GM12892 (cell line): ENCODE results near the gene HOXC10.

ENCODE experiments used
- POLR2A ChIP-seq: IDR thresholded peaks from 2 replicates; pipeline ENCODE4 v1.6.1; 2011; ENCODE audit warnings: low read depth, low read length, control low read depth
- POLR2AphosphoS5 ChIP-seq: IDR thresholded peaks from 2 replicates; pipeline ENCODE4 v1.6.1; 2011; ENCODE audit warnings: low read depth, low read length, control low read depth
- TAF1 ChIP-seq: IDR thresholded peaks from 2 replicates; pipeline ENCODE4 v1.6.1; 2011; ENCODE audit warnings: low read depth, mild to moderate bottlenecking, control low read depth, low read length, borderline replicate concordance

- TF ChIP-seq POLR2A = no peak
- no peak for TF ChIP-seq TAF1
- no peak for TF ChIP-seq POLR2AphosphoS5
Measured at GRCh38 chr12:54002915-54003389, 18.0 kb downstream of the HOXC10 start.
